ENCODE results near the gene HMGN4.
"Not testable (repeated sequence)": the region's sequence is repeated elsewhere in the genome, so short reads cannot be mapped to it uniquely, and the experiment has no call there.

The HMGN4 gene

GRCh38 chr6:26520237-26520849 is 17.8 kb upstream of the HMGN4 start:
- peak; percentile 55 for DNase-seq (ENCODE audit: extremely low spot score)
- ChIA-PET POLR2A (interaction anchor here (0.6 kb wide), 1 partner anchor 48 kb away, joined by 6 read pairs; no protein-coding TSS in a partner anchor), CTCF (no interaction called here)
- TF ChIP-seq L3MBTL2 (conservative IDR thresholded peaks at IDR 0.05) (peak; percentile 97), PKNOX1 (IDR thresholded peaks at IDR 0.05) (0 out of 2 replicates have a peak, but pooled peaks have one; percentile 4), ELF4 (IDR thresholded peaks at IDR 0.05) (peak; percentile 25; the same call in 1 of the 2 replicates), ZNF384 (IDR thresholded peaks at IDR 0.05) (no peak), BHLHE40 (IDR thresholded peaks at IDR 0.05; ENCODE audit: borderline replicate concordance) (no peak), SP1 (IDR thresholded peaks at IDR 0.05) (no peak), TARDBP (IDR thresholded peaks at IDR 0.05) (no peak), HDGF (IDR thresholded peaks at IDR 0.05; ENCODE audit: borderline replicate concordance) (no peak), FOXA1 (IDR thresholded peaks at IDR 0.05) (no peak), NFRKB (IDR thresholded peaks at IDR 0.05) (no peak), CTBP1 (IDR thresholded peaks at IDR 0.05; ENCODE audit: borderline replicate concordance) (no peak), LEF1 (IDR thresholded peaks at IDR 0.05; ENCODE audit: borderline replicate concordance) (no peak)

- CTCF ChIA-PET: no interaction called here
- no peak for TF ChIP-seq BHLHE40 (IDR thresholded peaks at IDR 0.05; ENCODE audit: borderline replicate concordance)
- TF ChIP-seq FOXA1 (IDR thresholded peaks at IDR 0.05): no peak
- TF ChIP-seq SUZ12 (IDR thresholded peaks at IDR 0.05): no peak
- no peak for TF ChIP-seq NFRKB (IDR thresholded peaks at IDR 0.05)
- TF ChIP-seq FOXK2 (IDR thresholded peaks at IDR 0.05): no peak
- no peak for TF ChIP-seq TARDBP (IDR thresholded peaks at IDR 0.05)
- no peak for TF ChIP-seq ELF4 (IDR thresholded peaks at IDR 0.05)
- TF ChIP-seq SP1 (IDR thresholded peaks at IDR 0.05): no peak
- TF ChIP-seq HDGF (IDR thresholded peaks at IDR 0.05; ENCODE audit: borderline replicate concordance): no peak
- no peak for TF ChIP-seq ZNF384 (IDR thresholded peaks at IDR 0.05)
- TF ChIP-seq FOXM1 (IDR thresholded peaks at IDR 0.05; ENCODE audit: borderline replicate concordance): peak; percentile 44; the same call in 1 of the 2 replicates
- TF ChIP-seq L3MBTL2 (conservative IDR thresholded peaks at IDR 0.05): no peak
- TF ChIP-seq LEF1 (IDR thresholded peaks at IDR 0.05; ENCODE audit: borderline replicate concordance): no peak
- TF ChIP-seq CTBP1 (IDR thresholded peaks at IDR 0.05; ENCODE audit: borderline replicate concordance): no peak
- TF ChIP-seq ARNT (IDR thresholded peaks at IDR 0.05): 0 out of 2 replicates have a peak, but pooled peaks have one; percentile 9
- POLR2A ChIA-PET: interaction anchor here (0.6 to 2.2 kb wide), 5 partner anchors 16 to 270 kb away, joined by 3 to 22 read pairs (median 4); partner anchors contain the start of gene HMGN4
- DNase-seq (ENCODE audit: extremely low spot score): peak; percentile 90
Measured at GRCh38 chr6:26520850-26521599, 17.1 kb upstream of the HMGN4 start.

- POLR2A ChIA-PET: interaction anchor here (1.0 to 2.2 kb wide), 6 partner anchors 9 to 271 kb away, joined by 3 to 22 read pairs (median 4); partner anchors contain the start of gene HMGN4
- TF ChIP-seq HDGF (IDR thresholded peaks at IDR 0.05; ENCODE audit: borderline replicate concordance) (no peak), L3MBTL2 (conservative IDR thresholded peaks at IDR 0.05) (peak; percentile 88), ELF4 (IDR thresholded peaks at IDR 0.05) (no peak), ZNF384 (IDR thresholded peaks at IDR 0.05) (no peak), SP1 (IDR thresholded peaks at IDR 0.05) (no peak), NFRKB (IDR thresholded peaks at IDR 0.05) (peak; percentile 38; the same call in 1 of the 2 replicates), CTBP1 (IDR thresholded peaks at IDR 0.05; ENCODE audit: borderline replicate concordance) (no peak), ARNT (IDR thresholded peaks at IDR 0.05) (no peak), FOXM1 (IDR thresholded peaks at IDR 0.05; ENCODE audit: borderline replicate concordance) (no peak), SUZ12 (IDR thresholded peaks at IDR 0.05) (no peak), TARDBP (IDR thresholded peaks at IDR 0.05) (no peak)
- peak; percentile 41 for DNase-seq (ENCODE audit: extremely low spot score)
- CTCF ChIA-PET: no interaction called here
Measured at GRCh38 chr6:26521600-26522391, 16.4 kb upstream of the HMGN4 start.

GRCh38 chr6:26522486-26523228 is 15.5 kb upstream of the HMGN4 start:
- POLR2A ChIA-PET: interaction anchor here (0.7 to 2.2 kb wide), 8 partner anchors 8 to 493 kb away, joined by 3 to 22 read pairs (median 4); partner anchors contain the start of gene HMGN4
- CTCF ChIA-PET; DNase-seq (ENCODE audit: extremely low spot score): not testable (repeated sequence)

GRCh38 chr6:26524314-26524713 is 13.9 kb upstream of the HMGN4 start:
- DNase-seq (ENCODE audit: extremely low spot score); POLR2A ChIA-PET: not testable (repeated sequence)
- CTCF ChIA-PET: interaction anchor here (1.0 kb wide), 1 partner anchor 13 kb away, joined by 4 read pairs; no protein-coding TSS in a partner anchor

- CTCF ChIA-PET: no interaction called here
- POLR2A ChIA-PET: no interaction called here
- TF ChIP-seq NFRKB (IDR thresholded peaks at IDR 0.05) (no peak), FOXM1 (IDR thresholded peaks at IDR 0.05; ENCODE audit: borderline replicate concordance) (no peak), SP1 (IDR thresholded peaks at IDR 0.05) (no peak), LEF1 (IDR thresholded peaks at IDR 0.05; ENCODE audit: borderline replicate concordance) (no peak), FOXA1 (IDR thresholded peaks at IDR 0.05) (no peak), HDGF (IDR thresholded peaks at IDR 0.05; ENCODE audit: borderline replicate concordance) (no peak), ARNT (IDR thresholded peaks at IDR 0.05) (no peak), L3MBTL2 (conservative IDR thresholded peaks at IDR 0.05) (no peak), TARDBP (IDR thresholded peaks at IDR 0.05) (no peak), CTBP1 (IDR thresholded peaks at IDR 0.05; ENCODE audit: borderline replicate concordance) (no peak), PKNOX1 (IDR thresholded peaks at IDR 0.05) (no peak), ZNF384 (IDR thresholded peaks at IDR 0.05) (no peak), FOXK2 (IDR thresholded peaks at IDR 0.05) (no peak), ELF4 (IDR thresholded peaks at IDR 0.05) (no peak)
- no peak for DNase-seq (ENCODE audit: extremely low spot score)
Measured at GRCh38 chr6:26524722-26525370, 13.3 kb upstream of the HMGN4 start.
